B cell (primary cell): ENCODE data around the gene LTBP3. TPM values are rescaled to one million over a fixed set of nuclear protein-coding genes. Genes with fewer than 3 reads are reported as not detected.
A peak's percentile ranks its signal among the peaks of the same experiment; 100 is the strongest.

Experiments
- ATAC-seq: fragments of 200-7000 bp; cut with Tn5 transposase; one replicate; pipeline ENCODE4 v1.10.0; 2021; ENCODE audit warnings: low read depth, mild to moderate bottlenecking, moderate number of reproducible peaks, moderate library complexity
- CTCF ChIA-PET: fragments of 350-600 bp; sonication (Branson Sonifier 250); formaldehyde crosslinking; loops from one replicate; lab custom pipeline; 2021; ENCODE audit warnings: antibody characterized with exemption, inconsistent platforms; lab: Charles Lee
- POLR2A ChIA-PET: fragments of 350-600 bp; sonication (Branson Sonifier 250); formaldehyde crosslinking; loops from one replicate; lab custom pipeline; 2021; ENCODE audit warnings: antibody characterized with exemption; lab: Charles Lee
- DNase-seq: peaks from one replicate; pipeline ENCODE4 v3.0.0; 2013
- H2AFZ ChIP-seq: 2 replicates; pipeline ENCODE4 v1.6.1; 2012; ENCODE audit warnings: mild to moderate bottlenecking, low read depth, low read length; ENCODE audit not compliant: insufficient read depth, poor library complexity, severe bottlenecking
- H3K27ac ChIP-seq, 2 donors: 1 replicate in 1 of 2; 2 replicates in 1 of 2; pipeline ENCODE4 v1.5.1; 2012 to 2013; ENCODE audit warnings: low read length in 2 of 2, mild to moderate bottlenecking in 2 of 2, moderate library complexity in 1 of 2
- H3K27me3 ChIP-seq, 4 experiments: fragments of 200-600 bp in 1 of 4; sonication (generic) in 1 of 4; replicated peaks in 1 of 4; 1 replicate in 2 of 4; 2 replicates in 2 of 4; pipeline versions ENCODE4 v1.6.1 to v1.7.0; 2013 to 2016; ENCODE audit warnings: low read length in 3 of 4, mild to moderate bottlenecking in 2 of 4, mixed read lengths in 1 of 4, moderate library complexity in 1 of 4; ENCODE audit not compliant: insufficient read depth in 4 of 4, control insufficient read depth in 3 of 4; ENCODE audit errors: control extremely low read depth in 1 of 4
- H3K36me3 ChIP-seq, 2 experiments: replicated peaks in 1 of 2; 1 replicate in 1 of 2; 2 replicates in 1 of 2; pipeline versions ENCODE4 v1.6.1 to v1.7.1; 2013; ENCODE audit warnings: low read length in 1 of 2; ENCODE audit not compliant: insufficient read depth in 2 of 2, control insufficient read depth in 1 of 2; ENCODE audit errors: control extremely low read depth in 1 of 2, extremely low read depth in 1 of 2
- H3K4me1 ChIP-seq, 2 donors: fragments of 200-600 bp in 1 of 2; sonication (generic) in 1 of 2; 1 replicate in 1 of 2; 2 replicates in 1 of 2; pipeline versions ENCODE4 v1.5.1 to v1.6.1; 2013 to 2017; ENCODE audit warnings: low read length in 2 of 2; ENCODE audit not compliant: control insufficient read depth in 2 of 2, insufficient read depth in 2 of 2
- H3K4me2 ChIP-seq: replicated peaks from 2 replicates; pipeline ENCODE3; 2012; ENCODE audit warnings: mild to moderate bottlenecking, low read depth, low read length; ENCODE audit not compliant: poor library complexity, severe bottlenecking
- H3K4me3 ChIP-seq, 5 experiments: fragments of 200-600 bp in 1 of 5; sonication (generic) in 1 of 5; 1 replicate in 3 of 5; 2 replicates in 2 of 5; pipeline versions ENCODE4 v1.5.1 to v1.7.0; 2011 to 2016; ENCODE audit warnings: low read length in 4 of 5, mild to moderate bottlenecking in 4 of 5, low read depth in 2 of 5, control low read depth in 1 of 5, moderate library complexity in 1 of 5; ENCODE audit not compliant: insufficient read depth in 1 of 5; ENCODE audit errors: control extremely low read depth in 1 of 5, extremely low read depth in 1 of 5
- H3K79me2 ChIP-seq: fragments of 200-600 bp; sonication (generic); one replicate; pipeline ENCODE4 v1.6.0; 2016; ENCODE audit warnings: low read length; ENCODE audit not compliant: control insufficient read depth, insufficient read depth
- H3K9ac ChIP-seq: fragments of 200-600 bp; sonication (generic); 2 replicates; pipeline ENCODE4 v1.6.1; 2017; ENCODE audit warnings: mild to moderate bottlenecking, low read length, moderate library complexity
- H3K9me3 ChIP-seq, 3 donors: one replicate each; pipeline versions ENCODE4 v1.6.1 to v1.7.1; 2013; ENCODE audit warnings: low read length in 2 of 3; ENCODE audit not compliant: control insufficient read depth in 2 of 3, insufficient read depth in 1 of 3; ENCODE audit errors: control extremely low read depth in 1 of 3
- H4K20me1 ChIP-seq: 2 replicates; pipeline ENCODE4 v1.6.0; 2012; ENCODE audit warnings: mild to moderate bottlenecking, low read length; ENCODE audit not compliant: insufficient read depth, control insufficient read depth, poor library complexity, severe bottlenecking
- H3K27ac Mint-ChIP-seq: one replicate; pipeline ENCODE4 v1.8.0; 2021; ENCODE audit warnings: mixed read lengths
- H3K27me3 Mint-ChIP-seq: one replicate; pipeline ENCODE4 v1.8.0; 2021; ENCODE audit warnings: mixed read lengths
- H3K4me1 Mint-ChIP-seq: one replicate; pipeline ENCODE4 v1.8.0; 2021; ENCODE audit warnings: mixed read lengths
- H3K4me3 Mint-ChIP-seq: one replicate; pipeline ENCODE4 v1.8.0; 2021; ENCODE audit warnings: mixed read lengths
- H3K9me3 Mint-ChIP-seq: one replicate; pipeline ENCODE4 v1.8.0; 2022; ENCODE audit warnings: mixed read lengths; ENCODE audit not compliant: insufficient read depth
- CTCF ChIP-seq: fragments of 200-600 bp; IDR thresholded peaks from one replicate; pipeline ENCODE4 v1.8.0; 2022; ENCODE audit warnings: antibody characterized with exemption, mild to moderate bottlenecking
- EZH2 ChIP-seq: IDR thresholded peaks from 2 replicates; pipeline ENCODE4 v1.6.1; 2012; ENCODE audit warnings: borderline replicate concordance, low read depth, mild to moderate bottlenecking, moderate library complexity, low read length; ENCODE audit not compliant: insufficient read depth, poor library complexity, severe bottlenecking
- WGBS: methylation state at CpG from one replicate; pipeline ENCODE4 v1.1.5; 2013; ENCODE audit warnings: missing lambda C conversion rate; ENCODE audit not compliant: insufficient coverage; 5-methylcytosine and 5-hydroxymethylcytosine counted together
- intact Hi-C: fragments of 100-400 bp; cut with micrococcal nuclease; formaldehyde crosslinking; loops from one replicate; pipeline ENCODE4 v1.10.0; 2022
- polyA plus RNA-seq: library from polyadenylated mRNA; depleted of rRNA; stranded (reverse); fragments of >200 nt; gene quantifications from 2 replicates; pipeline ENCODE4 v1.2.3, GENCODE V29; 2012
- total RNA-seq, 2 donors: library from RNA; stranded (reverse); fragments of 120-200 nt in 1 of 2; gene quantifications; 1 replicate in 1 of 2; 2 replicates in 1 of 2; pipeline versions ENCODE4 v1.2.3 to v1.2.4, GENCODE V29; 2013 to 2022

LTBP3 gene
- total and polyA plus RNA-seq, 2 donors (not counting 1 experiment from before 2014, with no cell fraction given) = 65.1 to 69.0 TPM

GRCh38 chr11:65586676-65587075 is 28.5 kb upstream of the LTBP3 start:
- H3K4me1 Mint-ChIP-seq = peaks cover 39% of the 10 kb centered on the region
- Histone ChIP-seq H3K27me3 (no peaks in the 10 kb centered on the region), H3K79me2 (no peaks in the 10 kb centered on the region), H3K9ac (no peak overlapping the region), H3K4me3 (no peak overlapping the region), H2AFZ (no peak overlapping the region), H3K4me1 (peaks cover 27 to 41% of the 10 kb centered on the region in 2 donors), H3K36me3 (peaks cover 1 to 48% of the 10 kb centered on the region in 2 experiments), H3K4me2 (peak overlapping the region; percentile 8), H4K20me1 (peaks cover 14% of the 10 kb centered on the region), H3K9me3 (no peaks in the 10 kb centered on the region), H3K27ac (peak overlapping the region; percentile 40 to 92)
- H3K27ac Mint-ChIP-seq = peak overlapping the region; percentile 93
- H3K4me3 Mint-ChIP-seq = peak overlapping the region; percentile 10
- no peaks in the 10 kb centered on the region for H3K9me3 Mint-ChIP-seq
- no peak for DNase-seq
- TF ChIP-seq EZH2 = no peak
- no peak for TF ChIP-seq CTCF
- intact Hi-C loops = no loop called here
- POLR2A ChIA-PET = interaction anchor here (0.6 to 4.9 kb wide), 5 partner anchors 10 to 558 kb away, joined by 3 to 45 read pairs (median 6); partner anchors contain the start of genes EHBP1L1 and FAM89B
- 83% methylated on average over 2 of the region's 2 CpGs for WGBS
- ATAC-seq = no peak
- CTCF ChIA-PET = interaction anchor here (0.9 to 9.7 kb wide), 7 partner anchors 9 to 43 kb away, joined by 4 to 144 read pairs (median 20); partner anchors contain the start of genes EHBP1L1, MAP3K11 and PCNX3
- no peaks in the 10 kb centered on the region for H3K27me3 Mint-ChIP-seq

GRCh38 chr11:65586247-65586630 is 28.1 kb upstream of the LTBP3 start:
- intact Hi-C loops = no loop called here
- H4K20me1 ChIP-seq = peaks cover 14% of the 10 kb centered on the region

More at GRCh38 chr11:65586247-65586630, 28.1 kb upstream of the LTBP3 start:
- TF ChIP-seq CTCF (no peak), EZH2 (no peak)
- Histone ChIP-seq H3K4me1 (peaks cover 27 to 41% of the 10 kb centered on the region in 2 donors), H3K4me3 (no peak overlapping the region), H3K4me2 (no peak overlapping the region), H3K79me2 (no peaks in the 10 kb centered on the region), H3K27ac (peak overlapping the region in 1 of 2 donors; percentile 40), H3K36me3 (peaks cover 1 to 49% of the 10 kb centered on the region in 2 experiments), H3K27me3 (no peaks in the 10 kb centered on the region), H3K9ac (no peak overlapping the region), H3K9me3 (no peaks in the 10 kb centered on the region), H2AFZ (no peak overlapping the region)
- ChIA-PET CTCF (interaction anchor here (3.3 to 9.7 kb wide), 3 partner anchors 9 to 43 kb away, joined by 20 to 144 read pairs (median 97); partner anchors contain the start of gene EHBP1L1), POLR2A (interaction anchor here (0.6 to 4.9 kb wide), 3 partner anchors 10 to 125 kb away, joined by 3 to 45 read pairs (median 5); partner anchors contain the start of gene EHBP1L1)
- Mint-ChIP-seq H3K4me1 (peaks cover 40% of the 10 kb centered on the region), H3K4me3 (peak overlapping the region; percentile 10), H3K27me3 (no peaks in the 10 kb centered on the region), H3K9me3 (no peaks in the 10 kb centered on the region), H3K27ac (peak overlapping the region; percentile 93)
- ATAC-seq = no peak
- DNase-seq = no peak
- WGBS = 79% methylated on average over 4 of the region's 4 CpGs
